Right renal cortex interstitium (tissue), 3 donors: ENCODE data around the gene CPZ. TPM values are rescaled to one million over a fixed set of nuclear protein-coding genes. Genes with fewer than 3 reads are reported as not detected.

ENCODE experiments used
- DNase-seq, 3 donors: peaks; one replicate each; pipeline ENCODE4 v3.0.0-alpha.2; 2013; ENCODE audit warnings: low read depth in 3 of 3, low spot score in 2 of 3
- polyA plus RNA-seq, 3 donors: library from polyadenylated mRNA; unstranded; fragments of 120-200 nt; gene quantifications; one replicate each; pipeline ENCODE4 v1.2.1, GENCODE V29; 2013; ENCODE audit not compliant: insufficient read length in 3 of 3

The CPZ gene
- 10 to 100 TPM; 16.0 to 18.0 (median 17.1) TPM for polyA plus RNA-seq

DNA sequence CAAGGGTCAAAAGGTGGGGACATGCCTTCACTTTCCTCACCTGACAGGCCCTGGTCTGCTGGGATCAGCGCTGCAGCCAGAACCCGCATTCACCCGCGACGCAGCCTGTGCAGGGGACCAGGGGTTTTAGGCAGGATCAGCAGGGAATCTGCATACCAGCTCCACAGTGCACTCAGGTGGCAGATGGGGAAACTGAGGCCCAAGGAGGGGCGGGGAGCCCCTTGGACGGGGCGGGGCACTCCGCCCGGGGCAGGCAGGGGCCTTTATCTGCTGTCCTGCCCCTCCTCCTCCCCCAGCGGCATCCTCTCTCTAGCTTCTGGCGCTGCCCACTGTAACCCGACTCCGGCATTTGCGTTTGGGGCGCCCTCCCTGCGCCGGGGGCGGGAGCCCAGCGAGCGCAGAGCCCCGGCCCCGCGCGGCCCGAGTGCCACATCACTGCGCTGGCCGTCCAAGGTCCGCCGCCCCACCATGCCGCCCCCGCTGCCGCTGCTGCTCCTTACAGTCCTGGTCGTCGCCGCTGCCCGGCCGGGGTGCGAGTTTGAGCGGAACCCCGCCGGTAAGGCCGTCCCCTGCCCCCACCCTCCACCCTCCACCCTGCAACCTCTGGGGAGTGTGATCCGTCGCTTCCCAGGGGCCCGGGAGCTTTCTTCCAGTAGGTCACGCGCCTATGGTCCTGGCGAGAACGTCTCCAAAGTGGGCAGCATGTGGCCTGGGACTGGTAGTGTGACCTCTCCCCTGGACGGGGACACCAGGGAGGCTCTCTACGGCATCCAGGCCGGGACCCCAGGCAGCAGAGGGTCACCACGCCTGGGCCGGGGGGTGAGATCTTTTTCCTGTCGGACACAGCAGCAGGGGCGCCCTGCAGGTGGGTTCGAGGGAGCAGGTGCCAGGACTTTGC lies at the start of gene CPZ:
TSS of gene CPZ (plus strand) at position 400 of the 898 bp plus-strand sequence. CDS start at position 469, 69 bp downstream.
- no peak for DNase-seq

- no peak for DNase-seq
Observed at GRCh38 chr4:8542776-8543525, 49.6 kb upstream of the CPZ start.

GRCh38 chr4:8543623-8544022 lies 48.9 kb upstream of the CPZ start:
- no peak for DNase-seq

GRCh38 chr4:8544282-8544681 lies 48.3 kb upstream of the CPZ start:
- DNase-seq, result no peak

DNA sequence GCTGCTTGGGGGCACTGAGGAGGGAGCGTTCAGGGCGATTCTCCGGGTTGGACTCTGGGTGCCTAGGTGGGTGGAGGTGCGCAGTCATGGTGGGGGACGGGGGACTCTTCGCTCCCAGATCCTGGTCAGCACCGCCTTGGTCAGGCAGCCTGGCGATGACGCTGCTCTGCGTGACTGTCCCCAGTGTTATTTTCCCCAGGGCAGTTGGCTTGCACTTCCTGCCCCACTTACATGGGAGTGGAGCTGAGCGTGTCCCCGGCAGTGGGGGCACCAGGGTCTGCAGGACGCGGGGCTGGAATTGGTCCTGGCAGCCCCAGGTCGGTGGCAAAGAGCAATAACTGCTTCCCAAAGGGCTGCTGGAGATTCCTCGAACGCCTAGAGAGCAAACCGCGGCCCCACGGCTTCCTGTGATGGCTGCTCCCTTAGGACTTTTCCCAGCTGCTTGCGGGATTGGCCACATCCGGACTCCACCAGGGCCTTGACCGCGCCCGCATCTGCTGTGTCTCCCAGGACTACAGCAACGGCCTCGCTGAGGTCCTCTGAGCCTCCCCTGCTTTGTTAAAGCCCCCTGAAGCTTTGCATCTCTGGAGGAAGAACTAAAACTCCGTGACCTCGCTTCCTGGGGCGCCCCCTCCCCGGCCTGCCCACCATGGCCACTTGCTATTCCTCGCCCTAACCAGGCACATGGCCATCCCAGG lies 47.7 kb upstream of the CPZ start:
- DNase-seq, result no peak

GRCh38 chr4:8545439-8545765 lies 47.2 kb upstream of the CPZ start:
- DNase-seq, result no peak

DNA sequence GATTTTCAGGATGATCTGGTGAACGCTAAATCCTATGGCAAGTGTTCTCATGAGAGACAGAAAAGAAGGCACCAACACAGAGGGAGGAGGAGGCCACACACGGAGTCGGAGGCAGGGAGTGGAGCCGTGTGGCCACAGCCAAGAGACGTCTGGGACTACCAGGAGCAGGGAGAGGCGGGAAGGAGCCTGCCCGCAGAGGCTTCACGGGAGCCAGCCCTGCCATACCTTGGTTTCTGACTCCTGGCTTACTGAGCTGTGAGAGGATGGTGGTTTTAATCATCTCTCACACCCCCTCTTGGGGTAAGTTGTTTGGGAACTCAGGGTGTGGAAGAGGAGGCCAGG lies 45.8 kb upstream of the CPZ start:
- no peak for DNase-seq

DNA sequence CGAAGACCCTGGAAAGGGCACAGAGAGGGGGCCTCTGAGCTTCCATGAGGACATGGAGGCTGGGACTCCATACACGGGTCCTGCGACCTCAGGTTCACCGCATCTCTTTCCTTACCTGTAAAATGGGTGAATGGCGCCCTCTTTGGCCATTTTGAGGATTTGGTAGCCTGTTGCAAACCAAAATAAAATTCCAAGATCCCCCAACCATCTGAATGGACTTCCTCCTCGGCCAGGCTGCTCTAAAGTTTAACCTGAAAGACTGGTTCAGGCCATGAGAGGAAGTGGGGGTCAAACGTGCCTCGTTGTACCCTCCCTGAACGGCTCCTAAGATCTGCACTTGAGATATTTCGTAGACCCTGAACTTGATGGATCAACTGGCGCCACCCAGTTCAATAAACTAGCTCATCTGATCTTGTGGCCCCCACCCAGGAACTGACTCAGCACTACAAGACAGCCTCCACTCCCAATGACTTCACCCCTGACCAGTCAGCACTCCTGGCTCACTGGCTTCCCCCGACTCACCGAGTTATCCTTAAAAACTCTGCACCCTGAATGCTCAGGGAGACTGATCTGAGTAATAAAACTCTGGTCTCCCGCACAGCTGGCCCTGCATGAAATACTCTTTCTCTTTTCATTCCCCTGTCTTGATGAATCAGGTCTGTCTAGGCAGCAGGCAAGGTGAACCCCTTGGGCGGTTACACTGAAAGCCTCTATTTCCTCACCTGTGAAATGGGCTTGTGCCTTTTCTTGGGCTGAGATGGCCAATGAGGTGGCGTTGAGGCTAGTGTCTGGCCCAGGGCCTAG lies 45.3 kb upstream of the CPZ start:
- no peak for DNase-seq

DNA sequence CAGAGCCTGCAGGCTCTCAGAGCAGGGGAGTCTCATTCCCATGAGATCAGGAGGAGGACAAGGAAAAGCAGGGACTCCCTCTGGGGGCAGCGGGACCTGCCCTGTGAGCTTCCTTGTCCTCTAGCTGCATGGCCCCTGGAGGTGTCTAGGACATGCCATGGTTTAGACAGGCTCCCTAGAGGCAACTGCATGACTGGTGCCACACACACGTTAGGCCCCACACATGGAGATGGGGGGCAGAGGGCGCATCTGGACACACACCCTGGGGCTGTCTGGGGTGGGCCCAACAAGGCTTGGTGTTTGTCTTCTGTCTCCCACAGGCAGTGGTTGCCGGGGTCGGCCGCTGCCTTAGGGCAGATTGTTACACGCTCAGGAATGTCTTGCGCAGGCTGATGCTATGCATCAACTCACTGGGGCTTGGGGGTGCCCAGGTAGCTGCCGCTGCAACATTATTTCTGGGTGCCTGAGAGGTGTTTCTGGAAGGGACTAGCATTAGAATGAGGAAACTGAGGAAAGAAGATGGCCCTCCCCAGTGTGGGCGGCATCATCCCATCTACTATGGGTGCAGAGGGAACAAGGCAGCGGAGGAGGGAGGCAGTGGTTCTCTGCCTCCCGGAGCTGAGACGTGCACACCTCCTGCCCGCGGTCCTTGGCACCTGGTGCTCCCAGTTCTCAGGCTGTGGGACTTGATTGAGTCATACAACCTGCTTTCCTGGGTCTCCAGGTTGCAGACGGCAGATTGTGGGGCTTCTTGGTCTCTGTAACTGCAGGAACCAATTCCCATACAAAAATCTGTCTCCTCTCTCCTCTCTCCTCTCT lies 44.4 kb upstream of the CPZ start:
- DNase-seq, result no peak

GRCh38 chr4:8548731-8549351 lies 43.7 kb upstream of the CPZ start:
- no peak for DNase-seq

DNA sequence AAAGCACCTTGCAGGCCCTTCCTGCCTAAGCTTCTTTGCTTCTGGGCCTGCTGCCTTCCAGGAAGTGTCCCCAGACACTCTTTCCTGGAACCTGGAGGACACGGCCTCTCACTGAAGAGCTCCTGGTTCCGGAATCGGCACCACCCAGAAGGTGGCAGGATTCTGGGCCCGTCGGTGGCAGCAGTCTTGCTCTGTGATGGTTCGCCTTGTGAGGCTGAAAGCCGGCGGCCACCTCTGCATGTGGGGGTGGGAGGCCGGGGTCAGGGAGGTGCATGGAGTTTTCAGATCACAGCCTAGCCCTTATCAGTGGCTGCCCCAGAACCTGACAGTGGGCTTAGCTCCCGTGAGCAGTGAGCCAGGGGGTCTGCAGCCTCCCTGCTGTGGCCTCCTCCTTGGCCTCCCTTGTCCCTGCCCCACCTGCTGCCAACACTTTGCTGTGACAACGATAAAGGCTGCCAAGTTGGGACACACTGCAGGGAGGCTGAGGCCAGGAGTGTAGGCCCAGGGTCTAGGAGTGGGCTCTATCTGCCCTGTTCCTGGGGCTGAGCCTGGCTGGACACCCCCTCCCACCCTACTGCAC lies 43.1 kb upstream of the CPZ start:
- DNase-seq, result no peak

DNA sequence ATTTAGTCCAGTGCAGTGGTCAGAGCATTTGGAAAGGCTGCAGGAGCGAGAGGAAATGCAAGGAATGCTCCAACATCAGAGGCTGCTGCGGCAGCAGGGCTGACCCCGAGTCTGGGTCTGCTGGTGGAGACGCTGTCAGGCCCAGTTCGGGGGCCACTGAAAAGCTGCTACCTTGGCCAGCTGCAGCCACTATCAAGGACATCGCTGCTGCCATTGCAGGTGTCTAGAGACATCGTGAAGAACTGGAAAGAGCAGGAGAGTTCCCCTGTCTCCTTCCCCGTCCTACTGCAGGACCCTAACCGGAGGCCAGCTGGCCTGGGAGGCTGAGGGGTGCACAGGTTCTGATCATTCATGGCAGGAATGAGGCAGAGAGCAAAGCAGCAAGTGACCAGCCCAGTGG lies 41.9 kb upstream of the CPZ start:
- no peak for DNase-seq

- DNase-seq, result no peak
Observed at GRCh38 chr4:8552024-8552423, 40.5 kb upstream of the CPZ start.

DNA sequence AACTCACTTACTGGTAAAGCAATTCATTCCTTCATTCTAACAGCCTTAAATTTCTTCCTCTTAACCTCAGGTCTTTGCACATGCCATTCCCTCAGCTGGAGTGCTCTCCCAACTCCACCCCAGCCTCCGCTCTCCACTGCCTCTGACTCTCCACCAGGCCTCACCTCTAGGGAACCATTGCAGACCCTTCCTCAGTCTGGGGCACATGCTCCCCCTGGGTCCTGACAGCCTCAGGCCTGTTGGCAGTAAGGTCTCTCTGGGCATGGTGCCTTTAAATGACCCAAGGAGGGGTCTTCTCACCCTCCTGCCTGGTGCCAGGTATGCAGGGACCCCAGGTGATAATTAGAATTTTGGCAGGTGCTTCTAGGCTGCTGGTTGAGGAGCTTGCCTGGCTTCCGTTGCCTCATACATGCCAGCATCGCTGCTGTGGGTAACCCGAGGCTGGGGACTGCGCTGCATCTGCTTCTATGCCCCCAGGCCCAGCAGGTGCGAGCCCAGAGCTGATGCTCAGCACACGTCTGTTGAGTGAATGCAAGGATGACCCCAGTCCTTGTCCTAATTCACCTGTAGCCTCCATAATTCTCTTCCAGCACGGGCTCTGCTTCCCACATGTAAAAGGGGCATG lies 39.9 kb upstream of the CPZ start:
- no peak for DNase-seq

DNA sequence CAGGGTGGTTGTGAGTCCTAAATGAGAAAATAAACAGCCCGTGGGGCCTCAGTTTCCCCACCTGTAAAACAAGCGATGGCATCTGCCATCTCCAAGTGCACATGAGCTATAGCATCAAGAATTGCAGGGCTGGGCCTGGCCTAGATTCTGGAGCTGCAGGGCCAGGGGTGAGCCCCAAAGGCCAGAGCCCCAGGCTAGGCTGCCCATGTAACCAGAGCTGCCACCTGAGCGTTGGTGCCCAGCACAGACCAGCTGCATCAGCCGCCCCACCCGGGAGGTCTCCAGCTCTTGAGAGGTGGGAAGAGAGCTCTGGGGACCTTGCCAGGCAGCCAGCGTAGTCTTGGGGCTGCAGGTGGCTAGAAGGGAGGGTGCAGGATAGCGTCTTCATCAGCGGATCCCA lies 39.3 kb upstream of the CPZ start:
- no peak for DNase-seq

GRCh38 chr4:8553991-8554405 lies 38.6 kb upstream of the CPZ start:
- no peak for DNase-seq

- DNase-seq, result no peak
Observed at GRCh38 chr4:8554555-8555100, 37.9 kb upstream of the CPZ start.

DNA sequence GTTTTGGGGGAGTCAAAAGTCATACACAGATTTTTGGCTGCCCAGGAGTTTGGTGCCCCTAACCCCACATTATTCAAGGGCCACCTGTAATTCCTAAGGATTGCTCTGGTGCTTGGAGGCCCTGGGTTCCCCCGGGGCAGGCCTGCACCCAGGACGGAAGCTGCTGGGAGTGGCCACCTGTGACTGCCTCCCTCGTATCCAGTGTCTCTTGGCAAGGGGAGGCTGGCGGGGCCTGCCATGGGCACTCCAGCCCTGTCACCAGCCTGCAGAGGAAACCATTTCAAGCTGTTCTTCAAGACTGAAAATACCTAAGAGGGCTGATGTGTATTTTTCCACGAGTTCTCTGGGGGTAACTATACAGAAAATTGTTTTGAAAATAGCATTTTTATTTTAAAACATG lies 36.8 kb upstream of the CPZ start:
- DNase-seq, result no peak
